Immature natural killer cell (primary cell): ENCODE data around the gene ARHGAP29. TPM values are rescaled to one million over a fixed set of nuclear protein-coding genes. Genes with fewer than 3 reads are reported as not detected.

ENCODE experiments used
- DNase-seq, 3 donors: peaks; one replicate each; pipeline ENCODE4 v3.0.0; 2022; ENCODE audit warnings: mixed read lengths in 1 of 3
- H3K27ac Mint-ChIP-seq, 6 donors: one replicate each; pipeline ENCODE4 v1.8.0; 2020; ENCODE audit warnings: mixed read lengths in 6 of 6, mild to moderate bottlenecking in 5 of 6, inconsistent platforms in 4 of 6, moderate library complexity in 3 of 6
- H3K27me3 Mint-ChIP-seq, 3 donors: one replicate each; pipeline ENCODE4 v1.8.0; 2020 to 2021; ENCODE audit warnings: low read depth in 3 of 3, mild to moderate bottlenecking in 3 of 3, mixed read lengths in 3 of 3, moderate library complexity in 3 of 3, inconsistent platforms in 1 of 3
- H3K36me3 Mint-ChIP-seq, 3 donors: one replicate each; pipeline ENCODE4 v1.8.0; 2020; ENCODE audit warnings: mixed read lengths in 3 of 3, inconsistent platforms in 2 of 3, mild to moderate bottlenecking in 2 of 3
- H3K4me1 Mint-ChIP-seq, 2 donors: one replicate each; pipeline ENCODE4 v1.8.0; 2020; ENCODE audit warnings: inconsistent platforms in 2 of 2, mild to moderate bottlenecking in 2 of 2, mixed read lengths in 2 of 2, moderate library complexity in 1 of 2
- H3K4me3 Mint-ChIP-seq, 5 donors: one replicate each; pipeline ENCODE4 v1.8.0; 2020; ENCODE audit warnings: mild to moderate bottlenecking in 5 of 5, mixed read lengths in 5 of 5, inconsistent platforms in 3 of 5, moderate library complexity in 3 of 5
- H3K9me3 Mint-ChIP-seq, 6 donors: one replicate each; pipeline ENCODE4 v1.8.0; 2020; ENCODE audit warnings: mild to moderate bottlenecking in 6 of 6, mixed read lengths in 6 of 6, inconsistent platforms in 4 of 6, moderate library complexity in 3 of 6
- polyA plus RNA-seq, 3 donors: library from polyadenylated mRNA; unstranded; fragments of 300-500 nt; fragmentation: Illumina TruSeq; gene quantifications; one replicate each; pipeline ENCODE4 v1.2.3, GENCODE V29; 2021

The ARHGAP29 gene
- polyA plus RNA-seq, 3 donors from 2014 or later, result not detected

- no peak for DNase-seq
- no peaks in the 10 kb centered on the region for H3K36me3 Mint-ChIP-seq
- no peak overlapping the region for H3K4me3 Mint-ChIP-seq
- no peak overlapping the region for H3K27ac Mint-ChIP-seq
- no peaks in the 10 kb centered on the region for H3K9me3 Mint-ChIP-seq
- no peaks in the 10 kb centered on the region for H3K4me1 Mint-ChIP-seq
- H3K27me3 Mint-ChIP-seq, result peaks cover 1 to 8% (median 7%) of the 10 kb centered on the region in 3 donors
Observed at GRCh38 chr1:94275083-94275482, 37.7 kb upstream of the ARHGAP29 start.

GRCh38 chr1:94274561-94274960, 37.2 kb upstream of the ARHGAP29 start:
- H3K36me3 Mint-ChIP-seq, result no peaks in the 10 kb centered on the region
- H3K4me3 Mint-ChIP-seq, result no peak overlapping the region
- H3K27ac Mint-ChIP-seq, result no peak overlapping the region
- H3K9me3 Mint-ChIP-seq, result no peaks in the 10 kb centered on the region
- H3K27me3 Mint-ChIP-seq, result peaks cover 1 to 10% (median 8%) of the 10 kb centered on the region in 3 donors
- H3K4me1 Mint-ChIP-seq, result no peaks in the 10 kb centered on the region
- no peak for DNase-seq

- no peak overlapping the region for H3K4me3 Mint-ChIP-seq
- no peaks in the 10 kb centered on the region for H3K36me3 Mint-ChIP-seq
- no peaks in the 10 kb centered on the region for H3K9me3 Mint-ChIP-seq
- H3K4me1 Mint-ChIP-seq, result no peaks in the 10 kb centered on the region
- H3K27ac Mint-ChIP-seq, result no peak overlapping the region
- peaks cover 1 to 11% (median 11%) of the 10 kb centered on the region in 3 donors for H3K27me3 Mint-ChIP-seq
- no peak for DNase-seq
Observed at GRCh38 chr1:94273111-94273510, 35.7 kb upstream of the ARHGAP29 start.

DNA sequence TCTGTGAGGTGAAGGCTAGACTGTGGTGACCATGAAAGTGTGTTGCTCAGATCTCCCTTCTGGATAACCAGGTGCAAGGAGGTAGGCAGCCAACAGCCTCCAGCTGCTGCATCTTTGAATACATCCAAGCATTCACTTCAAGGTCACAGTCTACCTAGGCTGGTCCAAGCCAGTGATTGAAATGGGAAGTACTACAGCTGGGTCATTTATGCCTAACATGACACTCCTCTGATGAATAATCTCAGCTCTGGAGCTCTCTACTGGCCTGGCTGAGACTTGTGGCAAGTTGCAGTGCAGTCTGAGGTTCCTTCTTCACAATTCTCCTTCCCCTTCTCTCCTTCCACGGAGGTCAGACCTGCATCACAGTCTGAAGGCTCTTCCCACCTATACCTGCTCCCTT, 35.0 kb upstream of the ARHGAP29 start:
- Mint-ChIP-seq H3K4me3 (no peak overlapping the region), H3K4me1 (no peaks in the 10 kb centered on the region), H3K9me3 (no peaks in the 10 kb centered on the region), H3K27me3 (peaks cover 1 to 11% (median 11%) of the 10 kb centered on the region in 3 donors), H3K27ac (no peak overlapping the region), H3K36me3 (no peaks in the 10 kb centered on the region)
- DNase-seq, result no peak

DNA sequence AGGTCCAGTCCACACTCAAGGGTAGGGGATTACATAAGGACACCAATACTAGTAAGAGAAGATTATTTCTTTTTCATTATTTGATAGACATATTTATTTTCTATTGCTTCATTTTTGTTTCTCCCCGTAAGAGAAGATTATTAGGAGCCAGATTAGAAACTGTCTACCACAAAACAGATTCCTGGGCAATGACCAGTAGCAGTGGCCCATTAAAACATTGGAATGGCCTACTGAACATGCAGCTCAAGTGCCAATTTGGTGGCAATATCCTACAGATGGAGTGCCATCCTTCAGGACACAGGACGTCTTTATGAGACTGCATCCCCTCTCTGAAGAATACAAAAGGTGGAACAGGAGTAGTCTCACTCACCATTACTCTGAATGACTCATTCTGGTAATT, 34.0 kb upstream of the ARHGAP29 start:
- H3K36me3 Mint-ChIP-seq, result no peaks in the 10 kb centered on the region
- no peak overlapping the region for H3K4me3 Mint-ChIP-seq
- H3K27me3 Mint-ChIP-seq, result peaks cover 1 to 11% (median 9%) of the 10 kb centered on the region in 3 donors
- no peak for DNase-seq
- H3K4me1 Mint-ChIP-seq, result no peaks in the 10 kb centered on the region
- no peak overlapping the region for H3K27ac Mint-ChIP-seq
- no peaks in the 10 kb centered on the region for H3K9me3 Mint-ChIP-seq

GRCh38 chr1:94270801-94271203, 33.4 kb upstream of the ARHGAP29 start:
- DNase-seq, result no peak
- Mint-ChIP-seq H3K27ac (no peak overlapping the region), H3K9me3 (no peaks in the 10 kb centered on the region), H3K4me1 (no peaks in the 10 kb centered on the region), H3K36me3 (no peaks in the 10 kb centered on the region), H3K4me3 (no peak overlapping the region), H3K27me3 (peaks cover 4 to 12% (median 9%) of the 10 kb centered on the region in 3 donors)

DNA sequence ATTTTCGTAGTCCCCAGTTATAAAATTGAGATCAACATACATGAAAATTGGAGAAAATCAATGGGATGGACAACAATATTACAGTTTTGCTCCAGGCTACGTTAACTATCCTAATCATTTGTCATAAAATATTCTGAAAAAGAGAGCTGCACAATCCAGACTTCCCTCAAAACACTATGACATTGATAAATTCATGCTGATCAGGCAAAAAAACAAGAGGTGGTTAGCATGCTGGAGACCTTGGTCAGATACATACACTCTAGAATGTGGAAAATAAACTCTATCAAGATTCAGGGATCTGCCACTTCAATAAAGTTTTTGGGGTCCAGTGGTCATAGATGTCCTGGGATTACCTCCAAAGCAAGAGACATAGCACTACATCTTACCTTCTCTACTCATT, 32.5 kb upstream of the ARHGAP29 start:
- Mint-ChIP-seq H3K36me3 (no peaks in the 10 kb centered on the region), H3K4me1 (no peaks in the 10 kb centered on the region), H3K4me3 (no peak overlapping the region), H3K9me3 (no peaks in the 10 kb centered on the region), H3K27me3 (peaks cover 4 to 12% (median 9%) of the 10 kb centered on the region in 3 donors), H3K27ac (no peak overlapping the region)
- DNase-seq, result no peak

DNA sequence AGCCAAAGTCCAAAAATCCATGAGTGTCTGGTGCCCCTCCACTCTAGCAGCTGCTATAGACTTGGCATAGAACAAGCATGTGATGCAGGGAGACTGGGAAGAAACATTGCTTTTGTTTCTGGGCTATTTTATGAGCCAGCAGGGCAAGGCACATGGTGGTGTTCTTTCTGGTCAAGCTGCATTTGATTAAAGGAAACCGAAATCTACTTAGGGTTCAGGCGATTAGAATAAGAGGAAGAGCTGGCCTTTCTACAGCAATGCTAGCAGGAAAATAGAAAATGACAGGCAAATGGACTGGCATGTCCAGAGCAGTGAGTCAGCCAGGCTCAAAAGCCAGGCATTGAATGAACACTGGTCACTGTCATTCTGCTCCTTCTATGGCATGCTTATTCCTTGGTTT, 28.5 kb upstream of the ARHGAP29 start:
- Mint-ChIP-seq H3K36me3 (no peaks in the 10 kb centered on the region), H3K27me3 (peaks cover 4 to 11% (median 6%) of the 10 kb centered on the region in 3 donors), H3K27ac (no peak overlapping the region), H3K4me1 (no peaks in the 10 kb centered on the region), H3K9me3 (no peaks in the 10 kb centered on the region), H3K4me3 (no peak overlapping the region)
- DNase-seq, result no peak

DNA sequence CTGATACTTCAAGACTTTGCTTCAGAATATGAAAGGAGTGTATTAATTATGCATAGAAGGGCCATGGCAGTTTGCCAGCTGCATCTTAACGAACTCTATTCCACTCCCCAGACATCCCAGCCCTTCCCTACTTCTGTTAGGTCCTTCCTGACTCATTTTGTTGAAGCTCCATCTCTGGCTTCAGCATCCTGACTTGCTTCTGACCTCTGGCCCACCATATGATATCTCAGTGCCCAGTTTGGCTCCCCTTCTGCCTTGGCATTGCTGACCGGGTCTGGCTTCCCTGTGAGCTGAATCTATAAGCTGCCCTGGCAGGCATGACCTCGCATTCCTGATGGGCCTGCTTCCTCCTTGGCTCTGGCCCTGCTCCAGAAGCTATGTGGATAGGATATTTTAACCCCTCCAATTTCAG, 27.6 kb upstream of the ARHGAP29 start:
- no peaks in the 10 kb centered on the region for H3K9me3 Mint-ChIP-seq
- no peak overlapping the region for H3K4me3 Mint-ChIP-seq
- peaks cover 9 to 13% (median 10%) of the 10 kb centered on the region in 3 donors for H3K27me3 Mint-ChIP-seq
- no peak for DNase-seq
- H3K36me3 Mint-ChIP-seq, result no peaks in the 10 kb centered on the region
- no peaks in the 10 kb centered on the region for H3K4me1 Mint-ChIP-seq
- H3K27ac Mint-ChIP-seq, result no peak overlapping the region

GRCh38 chr1:94260635-94261387, 23.4 kb upstream of the ARHGAP29 start:
- Mint-ChIP-seq H3K27me3 (peaks cover 4 to 8% (median 6%) of the 10 kb centered on the region in 3 donors), H3K4me1 (no peaks in the 10 kb centered on the region), H3K27ac (no peak overlapping the region), H3K9me3 (no peaks in the 10 kb centered on the region), H3K4me3 (no peak overlapping the region), H3K36me3 (no peaks in the 10 kb centered on the region)
- DNase-seq, result no peak

DNA sequence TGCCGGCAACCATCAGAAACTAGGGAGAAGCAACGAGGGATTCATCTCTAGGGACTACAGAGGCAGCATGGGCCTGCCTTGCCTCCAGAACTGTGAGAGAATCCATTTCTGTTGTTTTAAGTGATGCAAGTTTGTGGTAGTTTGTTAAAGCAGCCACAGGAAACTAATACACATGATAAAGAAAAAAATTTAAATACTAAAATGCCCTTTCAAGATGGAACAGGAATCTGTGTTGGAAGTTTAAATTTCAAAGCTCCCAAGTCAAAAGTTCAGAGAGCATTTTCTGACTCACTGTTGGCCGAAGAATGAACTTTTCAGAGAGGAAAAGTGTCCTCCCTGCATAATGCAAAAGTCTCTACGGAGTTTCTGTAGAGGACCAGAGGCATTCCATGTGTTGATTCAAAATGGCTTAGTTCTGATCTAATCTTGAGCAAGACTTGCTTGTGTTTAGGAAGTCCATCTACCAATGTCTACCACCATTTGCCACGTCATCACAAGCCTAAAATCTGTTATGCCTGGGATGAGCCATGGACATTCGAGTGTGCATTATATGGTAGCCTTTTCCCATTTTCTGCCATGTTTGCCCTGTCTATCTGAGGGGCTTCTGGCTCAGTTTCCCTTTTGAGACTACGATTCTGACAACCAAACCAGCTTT, 22.4 kb upstream of the ARHGAP29 start:
- H3K27me3 Mint-ChIP-seq, result peaks cover 4 to 7% (median 6%) of the 10 kb centered on the region in 3 donors
- no peak overlapping the region for H3K4me3 Mint-ChIP-seq
- DNase-seq, result no peak
- no peaks in the 10 kb centered on the region for H3K36me3 Mint-ChIP-seq
- no peak overlapping the region for H3K27ac Mint-ChIP-seq
- no peaks in the 10 kb centered on the region for H3K4me1 Mint-ChIP-seq
- H3K9me3 Mint-ChIP-seq, result no peaks in the 10 kb centered on the region

GRCh38 chr1:94258873-94259331, 21.5 kb upstream of the ARHGAP29 start:
- Mint-ChIP-seq H3K9me3 (no peaks in the 10 kb centered on the region), H3K4me1 (no peaks in the 10 kb centered on the region), H3K36me3 (no peaks in the 10 kb centered on the region), H3K4me3 (no peak overlapping the region), H3K27me3 (peaks cover 6 to 8% (median 6%) of the 10 kb centered on the region in 3 donors), H3K27ac (no peak overlapping the region)
- DNase-seq, result no peak

- H3K27me3 Mint-ChIP-seq, result peaks cover 6 to 12% (median 10%) of the 10 kb centered on the region in 3 donors
Observed at GRCh38 chr1:94257444-94257843, 20.1 kb upstream of the ARHGAP29 start.

GRCh38 chr1:94255476-94255875, 18.1 kb upstream of the ARHGAP29 start:
- DNase-seq, result no peak
- H3K4me1 Mint-ChIP-seq, result no peaks in the 10 kb centered on the region
- H3K27me3 Mint-ChIP-seq, result peaks cover 6 to 12% (median 10%) of the 10 kb centered on the region in 3 donors
- no peak overlapping the region for H3K27ac Mint-ChIP-seq
- no peak overlapping the region for H3K4me3 Mint-ChIP-seq
- no peaks in the 10 kb centered on the region for H3K36me3 Mint-ChIP-seq
- H3K9me3 Mint-ChIP-seq, result no peaks in the 10 kb centered on the region

More at GRCh38 chr1:94257444-94257843, 20.1 kb upstream of the ARHGAP29 start:
- H3K9me3 Mint-ChIP-seq, result no peaks in the 10 kb centered on the region
- H3K4me3 Mint-ChIP-seq, result no peak overlapping the region
- no peaks in the 10 kb centered on the region for H3K4me1 Mint-ChIP-seq
- no peaks in the 10 kb centered on the region for H3K36me3 Mint-ChIP-seq
- DNase-seq, result no peak
- H3K27ac Mint-ChIP-seq, result no peak overlapping the region
